Epithelial cell of esophagus (primary cell): ENCODE measurements around the gene WDCP.

Source experiments
- DNase-seq: peaks from one replicate; pipeline ENCODE4 v3.0.0; 2010; ENCODE audit warnings: low read depth
- H3K4me3 ChIP-seq: 2 replicates; pipeline ENCODE4 v1.5.1; 2011; ENCODE audit warnings: mild to moderate bottlenecking, low read length, control low read depth
- TF ChIP-seq, protein P1 (sequence below): IDR thresholded peaks from 2 replicates; pipeline ENCODE4 v1.5.1; 2011; ENCODE audit warnings: low read depth, mild to moderate bottlenecking, low read length, control low read depth, inconsistent platforms; ENCODE audit not compliant: insufficient read depth; ENCODE audit errors: missing control alignments

Gene WDCP

DNA sequence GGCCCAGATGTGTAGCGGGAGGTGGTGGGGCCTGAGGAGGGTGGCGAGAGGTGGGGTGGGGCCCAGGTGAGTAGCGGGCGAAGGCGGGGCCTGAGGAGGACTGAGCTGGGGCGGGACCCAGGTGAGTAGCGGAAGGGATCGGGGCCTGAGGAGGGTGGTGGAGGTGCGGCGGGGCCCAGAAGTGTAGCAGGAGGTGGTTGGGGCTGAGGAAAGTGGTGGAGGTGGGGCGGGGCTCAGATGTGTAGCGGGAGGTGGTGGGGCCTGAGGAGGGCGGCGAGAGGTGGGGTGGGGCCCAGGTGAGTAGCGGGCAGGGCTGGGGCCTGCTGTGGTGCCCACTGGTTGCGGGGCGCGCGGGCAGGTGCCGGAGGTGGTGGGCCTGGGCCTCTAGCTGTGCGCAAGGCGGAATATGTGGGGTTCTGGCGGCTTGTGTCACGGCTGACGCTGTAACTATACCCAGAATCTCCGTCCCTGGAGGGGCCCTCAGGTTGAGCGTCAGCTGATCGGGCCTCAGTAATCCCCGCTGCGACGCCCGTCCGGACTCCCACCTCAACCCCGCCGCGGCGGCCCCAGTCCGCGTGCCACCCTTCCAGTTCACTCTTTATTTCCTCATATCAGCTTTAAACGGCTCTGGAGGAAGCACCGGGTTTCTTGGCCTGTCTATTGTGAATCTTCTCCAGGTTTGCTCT is 29.8 kb upstream of the WDCP start:
- peak; percentile 25 for DNase-seq
- TF ChIP-seq, protein P1, sequence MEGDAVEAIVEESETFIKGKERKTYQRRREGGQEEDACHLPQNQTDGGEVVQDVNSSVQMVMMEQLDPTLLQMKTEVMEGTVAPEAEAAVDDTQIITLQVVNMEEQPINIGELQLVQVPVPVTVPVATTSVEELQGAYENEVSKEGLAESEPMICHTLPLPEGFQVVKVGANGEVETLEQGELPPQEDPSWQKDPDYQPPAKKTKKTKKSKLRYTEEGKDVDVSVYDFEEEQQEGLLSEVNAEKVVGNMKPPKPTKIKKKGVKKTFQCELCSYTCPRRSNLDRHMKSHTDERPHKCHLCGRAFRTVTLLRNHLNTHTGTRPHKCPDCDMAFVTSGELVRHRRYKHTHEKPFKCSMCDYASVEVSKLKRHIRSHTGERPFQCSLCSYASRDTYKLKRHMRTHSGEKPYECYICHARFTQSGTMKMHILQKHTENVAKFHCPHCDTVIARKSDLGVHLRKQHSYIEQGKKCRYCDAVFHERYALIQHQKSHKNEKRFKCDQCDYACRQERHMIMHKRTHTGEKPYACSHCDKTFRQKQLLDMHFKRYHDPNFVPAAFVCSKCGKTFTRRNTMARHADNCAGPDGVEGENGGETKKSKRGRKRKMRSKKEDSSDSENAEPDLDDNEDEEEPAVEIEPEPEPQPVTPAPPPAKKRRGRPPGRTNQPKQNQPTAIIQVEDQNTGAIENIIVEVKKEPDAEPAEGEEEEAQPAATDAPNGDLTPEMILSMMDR: no peak
- peak overlapping the region; percentile 69 for H3K4me3 ChIP-seq

- peak; percentile 100 for DNase-seq
- peak within 1 kb of the TSS; percentile 89 for H3K4me3 ChIP-seq
- TF ChIP-seq, protein P1: no peak
These were observed 29.0 kb upstream of the WDCP start, which contains the start of gene SF3B6 for GRCh38 chr2:24075915-24076848. Gene SF3B6 (minus strand): TSS chr2:24076326. CDS start chr2:24076229, 97 bp downstream.

- peak overlapping the region; percentile 89 for H3K4me3 ChIP-seq
- peak; percentile 16 for DNase-seq
These were observed 28.1 kb upstream of the WDCP start for GRCh38 chr2:24075259-24075658.

GRCh38 chr2:24073816-24074215 is 26.6 kb upstream of the WDCP start:
- H3K4me3 ChIP-seq: no peak overlapping the region
- no peak for DNase-seq
- TF ChIP-seq, protein P1: no peak

More at GRCh38 chr2:24075259-24075658, 28.1 kb upstream of the WDCP start:
- TF ChIP-seq, protein P1: no peak

GRCh38 chr2:24072259-24072658 is 25.1 kb upstream of the WDCP start:
- no peak for DNase-seq
- TF ChIP-seq, protein P1: no peak
- no peak overlapping the region for H3K4me3 ChIP-seq

DNA sequence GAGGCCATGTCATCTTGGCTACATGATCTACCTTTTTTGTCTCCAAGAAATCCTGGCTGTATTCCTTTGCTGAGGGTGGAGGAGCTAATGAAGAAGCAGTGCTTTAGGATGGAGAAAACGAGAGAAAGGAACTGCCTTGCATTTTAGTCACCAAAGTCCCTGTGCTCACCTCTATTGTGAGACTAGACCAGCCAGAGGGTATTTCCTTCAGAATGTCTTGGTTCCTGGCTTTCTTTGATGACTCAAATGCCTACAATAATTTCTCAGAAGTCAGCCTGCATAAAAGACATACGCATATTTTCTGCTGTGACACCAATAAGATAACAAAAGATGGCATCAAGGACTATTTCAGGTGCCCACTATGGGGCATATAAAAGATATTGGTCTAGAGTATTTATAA is 18.1 kb upstream of the WDCP start:
- DNase-seq: no peak
- TF ChIP-seq, protein P1: no peak
- H3K4me3 ChIP-seq: no peak overlapping the region
